NCI-H226 (cell line): ENCODE results near the gene RAB20.
"Not testable (repeated sequence)": the region's sequence is repeated elsewhere in the genome, so short reads cannot be mapped to it uniquely, and the experiment has no call there.

Source experiments
- DNase-seq: peaks from one replicate; pipeline ENCODE4 v3.0.0-alpha.2; 2015

Gene RAB20

DNA sequence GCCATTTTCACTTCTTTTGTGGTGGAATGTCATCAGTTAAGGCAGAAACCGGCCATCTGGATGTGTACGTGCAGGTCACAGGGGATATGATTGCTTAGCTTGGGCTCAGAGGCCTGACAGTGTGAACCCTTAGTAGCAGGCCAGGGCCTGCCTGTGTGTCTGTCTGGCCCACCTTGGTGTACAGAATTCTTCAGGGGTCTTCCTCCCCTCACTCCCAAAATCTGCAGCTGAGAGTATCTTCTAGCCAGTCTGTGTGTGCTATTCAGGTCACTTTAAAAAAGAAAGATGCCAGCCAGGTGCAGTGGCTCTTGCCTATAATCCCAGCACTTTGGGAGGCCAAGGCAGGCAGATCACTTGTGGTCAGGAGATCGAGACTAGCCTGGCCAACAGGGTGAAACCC lies 74.6 kb downstream of the RAB20 start:
- not testable (repeated sequence) for DNase-seq

DNA sequence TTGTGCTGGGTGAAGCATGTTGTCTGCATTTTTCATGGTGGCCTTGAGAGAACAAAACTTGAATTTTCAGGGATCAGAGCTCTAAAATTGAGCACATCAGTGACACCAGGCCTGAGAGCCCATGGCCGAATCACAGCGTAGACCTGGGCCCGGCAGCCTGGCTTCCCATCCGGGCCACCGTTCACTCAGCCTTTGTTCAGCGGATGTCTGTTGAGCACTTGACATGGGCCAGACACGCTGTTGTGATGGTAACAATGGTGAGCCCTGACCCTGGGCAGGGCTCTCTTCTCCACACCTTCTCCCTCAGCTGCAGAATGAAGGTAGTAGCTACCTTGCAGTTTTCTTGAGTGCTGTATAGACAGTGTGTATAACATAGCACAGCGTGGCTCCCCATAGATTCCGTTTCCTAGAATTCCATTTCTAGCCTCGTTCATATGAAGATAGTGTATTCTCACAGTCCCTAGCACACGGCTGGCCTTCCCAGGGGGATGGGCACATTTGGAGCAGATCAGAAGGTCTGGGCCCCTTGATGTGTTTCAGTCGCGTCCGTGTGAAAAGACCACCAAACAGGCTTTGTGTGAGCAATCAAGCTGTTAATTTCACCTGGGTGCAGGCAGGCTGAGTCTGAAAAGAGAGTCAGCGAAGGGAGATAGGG lies 75.3 kb downstream of the RAB20 start:
- no peak for DNase-seq

DNA sequence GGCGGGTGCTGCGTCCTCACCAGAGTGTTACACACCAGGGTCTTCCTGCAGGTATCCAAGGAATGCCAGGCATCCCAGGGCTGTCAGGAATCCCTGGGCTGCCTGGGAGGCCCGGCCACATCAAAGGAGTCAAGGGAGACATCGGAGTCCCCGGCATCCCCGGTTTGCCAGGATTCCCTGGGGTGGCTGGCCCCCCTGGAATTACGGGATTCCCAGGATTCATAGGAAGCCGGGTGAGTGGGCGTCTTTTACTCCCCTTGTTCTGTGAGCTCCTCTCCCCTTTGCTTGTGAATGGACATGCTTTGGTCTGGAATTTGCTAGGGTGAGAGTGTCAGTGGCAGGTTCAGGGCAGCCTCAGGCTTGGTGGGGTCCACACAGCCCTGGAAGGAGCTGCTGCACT lies 75.9 kb downstream of the RAB20 start:
- peak; percentile 62 for DNase-seq

DNA sequence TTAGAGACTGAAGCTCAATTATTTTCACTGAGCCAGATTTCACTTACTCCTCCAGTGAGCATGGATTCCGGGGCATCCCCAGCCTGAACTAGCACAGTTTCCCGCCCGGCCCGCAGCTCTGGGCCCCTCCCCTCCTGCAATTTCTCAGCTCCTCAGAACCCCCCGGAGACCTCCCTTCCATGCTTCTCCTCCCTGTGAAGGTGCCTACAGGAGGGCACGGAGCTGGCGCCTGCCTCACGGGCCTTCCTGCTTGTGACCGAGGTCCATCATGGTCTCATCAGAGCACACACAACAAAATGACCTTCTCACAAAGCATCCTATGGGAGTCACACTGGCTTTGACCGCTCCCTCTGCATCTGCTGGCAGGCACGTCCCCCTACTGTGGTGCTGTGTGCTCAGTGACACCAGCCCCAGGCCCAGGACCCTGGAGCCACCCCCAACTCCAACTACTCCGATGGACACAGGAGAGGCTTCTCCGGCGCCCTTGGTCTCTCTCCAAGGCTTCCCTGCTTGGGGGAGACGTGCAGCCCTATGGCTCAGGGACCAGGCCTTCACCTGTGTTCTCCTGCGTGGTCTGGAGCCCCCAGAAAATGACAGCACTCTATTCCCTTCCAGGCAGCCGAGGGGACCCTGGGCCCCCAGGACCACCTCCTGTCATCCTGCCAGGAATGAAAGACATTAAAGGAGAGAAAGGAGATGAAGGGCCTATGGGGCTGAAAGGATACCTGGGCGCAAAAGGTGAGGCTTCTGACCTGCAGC lies 77.1 kb downstream of the RAB20 start:
- DNase-seq = no peak

DNA sequence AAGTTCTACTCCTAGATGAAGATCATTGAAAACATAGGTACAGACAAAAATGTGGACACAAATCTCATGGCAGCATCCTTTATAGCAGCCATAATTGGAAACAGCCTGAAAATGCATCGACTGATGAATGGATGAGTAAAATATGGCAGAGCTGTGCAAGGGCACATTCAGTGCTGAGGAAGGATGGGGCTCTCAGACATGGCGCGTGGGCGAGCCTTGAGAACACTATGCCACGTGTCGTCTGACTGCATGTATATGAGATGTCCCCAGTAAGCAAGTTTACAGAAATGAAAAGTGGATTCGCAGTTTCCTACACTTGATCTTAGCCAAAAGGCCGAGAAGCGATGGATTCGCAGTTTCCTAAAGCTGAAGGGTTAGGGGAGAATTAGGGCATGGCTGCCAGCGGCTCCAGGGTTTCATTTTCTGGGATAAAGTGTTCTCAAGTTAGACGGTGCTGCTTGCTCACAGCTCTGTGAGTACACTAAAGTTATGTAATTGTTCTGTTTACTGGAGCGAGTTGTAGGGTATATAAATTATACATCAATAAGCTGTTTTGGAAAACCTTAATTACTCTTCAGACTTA lies 78.0 kb downstream of the RAB20 start:
- DNase-seq = no peak

DNA sequence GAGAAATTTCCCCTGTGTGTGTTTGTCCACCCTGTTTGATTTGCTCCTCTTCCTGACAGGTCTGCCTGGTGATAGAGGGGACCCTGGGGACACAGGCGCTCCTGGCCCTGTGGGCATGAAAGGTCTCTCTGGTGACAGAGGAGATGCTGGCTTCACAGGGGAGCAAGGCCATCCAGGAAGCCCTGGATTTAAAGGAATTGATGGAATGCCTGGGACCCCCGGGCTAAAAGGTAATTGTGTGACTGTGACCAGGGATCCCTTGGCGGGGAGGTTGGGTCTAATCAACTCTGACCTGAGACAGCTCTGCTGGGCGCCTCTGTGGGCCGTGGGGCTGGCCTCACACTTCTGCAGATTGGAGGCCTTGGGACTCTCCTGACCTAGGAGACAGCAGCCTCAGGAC lies 81.4 kb downstream of the RAB20 start:
- no peak for DNase-seq

DNA sequence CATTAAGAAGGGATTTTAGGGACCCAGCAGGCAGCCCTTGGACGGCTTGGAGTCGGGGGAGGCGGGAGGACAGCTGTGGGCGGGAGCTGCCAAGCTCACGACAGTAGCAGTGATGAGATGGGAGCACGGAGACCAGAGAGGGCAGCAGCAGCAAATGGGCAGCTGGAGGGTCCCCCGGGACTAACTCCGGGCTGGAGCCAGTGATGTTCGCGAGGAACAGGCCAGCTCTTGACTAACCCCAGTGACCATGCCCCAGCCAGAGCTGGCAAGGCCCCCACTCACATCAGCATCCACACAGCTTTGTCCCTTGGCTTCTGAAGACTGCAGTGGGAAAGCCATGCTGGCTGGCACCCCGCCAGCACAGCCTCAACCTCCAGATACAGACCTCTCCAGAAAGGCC lies 81.9 kb downstream of the RAB20 start:
- DNase-seq = no peak

DNA sequence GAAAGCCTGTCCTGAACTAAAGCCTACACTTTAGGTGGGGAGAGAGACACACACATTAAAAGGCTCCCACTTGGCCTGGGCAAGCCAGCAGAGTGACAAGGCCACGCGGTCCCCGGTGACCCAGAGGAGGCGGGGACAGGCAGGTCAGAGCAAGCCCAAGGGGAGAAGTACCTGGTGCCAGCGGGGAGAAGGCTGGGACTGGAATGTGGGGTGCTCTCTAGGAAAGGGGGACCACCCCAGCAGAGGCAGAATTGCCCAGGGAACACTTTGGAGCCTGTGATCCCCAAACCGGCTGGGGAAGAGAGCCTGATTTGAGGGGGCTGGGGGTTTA lies 82.3 kb downstream of the RAB20 start:
- no peak for DNase-seq

DNA sequence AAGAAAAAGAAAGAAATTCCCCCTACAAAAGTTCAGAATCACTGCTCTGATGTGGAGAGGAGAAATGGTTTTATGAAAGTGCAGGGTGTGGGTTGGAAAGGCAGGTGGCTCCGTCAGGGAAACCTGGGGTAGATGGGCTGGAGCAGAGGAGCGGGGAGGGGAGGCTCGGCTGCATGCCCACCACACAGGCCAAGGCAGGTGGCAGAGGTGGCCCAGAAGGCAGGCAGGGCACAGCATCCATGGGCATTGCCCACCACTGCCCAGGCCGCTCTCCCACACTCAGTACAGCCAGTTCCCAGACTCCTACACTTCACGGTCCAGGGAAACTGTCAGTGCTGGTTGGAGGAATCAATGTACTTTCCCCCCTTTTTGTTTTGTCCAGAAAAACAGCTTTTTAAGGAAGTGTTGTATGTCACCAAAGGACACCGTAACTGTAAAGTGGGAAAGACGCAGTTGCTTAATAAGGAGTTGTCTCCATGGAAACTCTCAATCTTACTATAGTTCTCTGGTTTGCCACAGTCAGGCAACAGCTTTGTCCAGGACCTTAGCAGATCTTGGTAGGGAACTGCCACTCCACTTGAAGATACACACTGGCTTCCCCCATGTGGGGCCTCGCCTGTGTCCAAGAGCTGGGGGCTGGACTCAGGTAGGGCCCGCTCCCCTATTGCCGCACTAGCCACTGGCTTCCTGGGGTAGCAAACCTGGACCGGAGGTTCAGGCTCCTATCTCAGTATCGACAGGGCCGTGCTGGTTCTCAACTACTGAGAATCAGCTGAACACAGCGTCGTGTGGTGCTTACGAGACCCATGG lies 82.9 kb downstream of the RAB20 start:
- DNase-seq = no peak

DNA sequence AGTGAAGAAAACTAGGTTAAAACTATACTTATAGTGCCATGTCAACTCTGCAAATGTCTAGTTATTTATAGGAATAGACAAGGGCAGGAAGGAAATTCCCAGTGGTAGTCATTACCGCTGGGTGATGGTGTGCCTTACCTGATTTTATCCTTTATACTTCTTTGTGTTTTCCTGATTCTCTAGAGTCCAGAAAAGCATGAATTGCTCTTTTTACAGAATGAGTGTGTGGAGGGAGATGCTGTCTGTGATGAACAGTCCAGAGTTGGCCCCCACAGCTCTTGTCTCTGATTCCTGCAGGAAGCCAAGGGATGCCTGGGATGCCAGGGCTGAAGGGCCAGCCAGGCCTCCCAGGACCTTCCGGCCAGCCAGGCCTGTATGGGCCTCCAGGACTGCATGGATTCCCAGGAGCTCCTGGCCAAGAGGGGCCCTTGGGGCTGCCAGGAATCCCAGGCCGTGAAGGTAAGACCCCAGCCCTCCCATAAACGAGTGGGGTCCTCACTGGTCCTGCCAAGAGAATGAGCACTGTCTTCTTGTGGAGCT lies 83.7 kb downstream of the RAB20 start:
- no peak for DNase-seq

DNA sequence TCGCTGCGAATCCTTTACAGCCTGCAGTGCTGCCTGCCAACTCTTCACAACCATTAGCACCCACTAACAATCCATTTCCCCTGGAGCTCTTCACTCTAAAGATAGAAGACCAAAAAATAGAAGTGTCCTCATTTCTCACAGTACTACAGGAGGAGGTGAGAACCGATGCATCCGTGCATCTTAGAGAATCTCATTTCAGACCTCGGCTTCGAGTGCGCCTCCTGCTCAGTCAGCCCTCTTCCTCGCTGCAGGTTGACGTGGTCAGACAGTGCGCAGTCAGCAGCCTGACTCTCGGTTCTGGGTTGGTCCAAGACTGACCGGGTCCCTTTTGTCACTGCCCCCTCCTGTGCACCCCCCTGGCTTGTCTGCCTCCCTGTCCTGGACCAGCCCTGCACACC lies 85.3 kb downstream of the RAB20 start:
- DNase-seq = no peak

DNA sequence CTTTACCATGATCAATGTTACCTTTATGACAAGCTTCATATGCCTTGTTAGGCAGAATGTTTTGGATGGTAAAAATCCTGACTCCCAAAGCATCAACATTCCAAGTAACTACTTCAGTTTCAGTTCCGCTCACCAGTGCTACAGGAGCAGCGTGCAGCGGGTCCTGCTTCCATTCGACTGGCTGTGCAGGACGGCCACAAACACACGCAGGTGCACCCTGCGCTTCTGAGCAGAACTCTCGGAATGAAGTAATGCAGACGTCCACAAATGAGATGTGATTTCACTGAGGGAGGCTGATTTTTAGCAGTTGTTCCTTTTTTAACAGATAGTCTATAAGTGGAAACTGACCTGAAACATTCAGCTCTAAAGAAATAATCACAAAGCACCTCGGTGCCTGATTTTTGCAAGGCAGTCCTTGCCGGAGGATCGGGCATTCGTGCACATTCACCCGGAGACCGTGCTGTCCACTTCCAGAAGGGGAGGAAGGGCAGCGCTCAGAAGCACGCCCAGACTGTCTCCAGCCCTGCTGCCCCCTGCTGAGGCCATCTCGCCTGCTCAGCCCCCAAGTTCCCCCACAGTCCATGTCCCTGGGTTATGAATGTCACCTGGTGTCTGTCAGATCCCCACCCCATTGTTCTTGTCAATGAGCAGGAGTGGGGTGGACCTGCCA lies 85.8 kb downstream of the RAB20 start:
- no peak for DNase-seq

DNA sequence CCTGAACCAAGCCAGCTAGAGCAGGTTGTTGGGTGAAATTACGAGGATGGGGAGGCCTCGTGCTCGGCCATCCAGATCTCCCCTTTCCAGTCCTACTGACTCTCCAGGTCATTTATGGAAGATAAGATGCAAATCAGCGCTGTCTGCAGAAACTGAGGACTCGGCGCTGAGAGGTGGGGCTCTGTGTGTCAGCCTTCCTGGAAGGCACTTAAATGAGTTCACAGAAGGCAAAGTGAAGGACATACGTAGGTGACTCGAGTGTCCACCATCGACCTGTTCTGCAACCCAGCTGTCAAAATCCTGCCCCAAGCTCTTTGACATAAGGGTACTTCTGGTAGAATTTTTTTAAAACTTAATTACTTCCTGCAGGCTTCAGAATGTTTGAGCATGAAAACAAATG lies 86.4 kb downstream of the RAB20 start:
- DNase-seq = no peak

DNA sequence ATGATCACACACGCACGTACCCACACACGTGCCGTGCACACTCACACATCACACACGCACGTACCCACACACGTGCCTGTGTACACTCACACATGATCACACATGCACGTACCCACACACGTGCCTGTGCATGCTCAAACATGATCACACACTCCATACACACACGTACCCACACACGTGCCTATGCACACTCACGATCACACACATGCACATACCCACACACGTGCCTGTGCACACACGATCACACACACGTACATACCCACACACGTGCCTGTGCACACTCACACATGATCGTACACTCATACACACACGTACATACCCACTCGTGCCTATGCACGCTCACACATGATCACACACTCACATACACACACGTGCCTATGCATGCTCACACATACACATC lies 86.8 kb downstream of the RAB20 start:
- no peak for DNase-seq
